ES-I3 (cell line): ENCODE data around the gene LIPE.

Experiments
- H3K36me3 ChIP-seq: 2 replicates; pipeline ENCODE4 v1.6.1; 2013; ENCODE audit warnings: mild to moderate bottlenecking, low read length, control low read depth, moderate library complexity; ENCODE audit not compliant: insufficient read depth
- H3K4me1 ChIP-seq: 2 replicates; pipeline ENCODE4 v1.6.1; 2013; ENCODE audit warnings: mild to moderate bottlenecking, control low read depth, low read length; ENCODE audit not compliant: insufficient read depth
- H3K9ac ChIP-seq: 2 replicates; pipeline ENCODE4 v1.6.1; 2013; ENCODE audit warnings: low read depth, mild to moderate bottlenecking, low read length, moderate library complexity
- H3K9me3 ChIP-seq: 2 replicates; pipeline ENCODE4 v1.6.1; 2013; ENCODE audit warnings: mild to moderate bottlenecking, low read length, moderate library complexity; ENCODE audit not compliant: control insufficient read depth, insufficient read depth

Gene LIPE

GRCh38 chr19:42353341-42354015 lies 73.7 kb downstream of the LIPE start:
- Histone ChIP-seq H3K36me3 (no peaks in the 10 kb centered on the region), H3K9me3 (no peaks in the 10 kb centered on the region), H3K4me1 (no peaks in the 10 kb centered on the region), H3K9ac (no peak overlapping the region)

DNA sequence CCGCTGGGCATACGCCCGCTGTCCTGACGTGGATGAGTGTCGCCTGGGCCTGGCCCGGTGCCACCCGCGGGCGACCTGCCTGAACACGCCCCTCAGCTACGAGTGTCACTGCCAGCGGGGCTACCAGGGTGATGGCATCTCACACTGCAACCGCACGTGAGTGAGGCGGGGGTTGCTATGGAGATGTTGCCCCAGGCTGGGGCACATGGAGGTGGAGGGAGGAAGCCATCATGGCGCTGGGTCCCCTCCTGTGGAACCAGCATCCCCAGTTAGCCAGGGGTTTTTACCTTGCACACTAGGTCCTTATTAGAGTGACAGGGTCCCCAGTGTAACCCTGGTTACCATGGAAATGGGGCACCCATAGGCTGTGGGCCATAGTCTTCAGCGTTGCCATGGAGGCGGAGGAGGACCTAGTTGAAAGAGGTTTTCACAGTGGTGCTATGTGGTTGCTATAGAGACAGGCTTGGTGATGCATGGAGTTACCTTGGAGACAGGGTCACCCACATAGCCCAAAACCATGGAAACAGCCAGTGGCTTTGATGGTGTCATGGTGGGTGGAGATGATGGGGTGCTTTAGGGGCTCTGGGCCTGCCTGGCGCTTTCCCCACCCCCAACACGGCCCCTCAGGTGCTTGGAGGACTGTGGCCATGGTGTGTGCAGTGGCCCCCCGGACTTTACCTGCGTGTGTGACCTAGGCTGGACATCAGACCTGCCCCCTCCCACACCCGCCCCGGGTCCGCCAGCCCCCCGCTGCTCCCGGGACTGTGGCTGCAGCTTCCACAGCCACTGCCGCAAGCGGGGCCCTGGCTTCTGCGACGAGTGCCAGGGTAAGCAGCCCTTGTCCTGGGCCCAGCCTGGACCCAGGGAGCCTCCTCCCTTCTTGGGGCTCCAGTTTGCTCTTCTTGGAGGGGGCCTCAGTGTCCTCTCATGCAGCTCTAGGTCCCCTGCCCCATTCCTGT lies 74.6 kb downstream of the LIPE start:
- H3K36me3 ChIP-seq: no peaks in the 10 kb centered on the region
- H3K9me3 ChIP-seq: no peaks in the 10 kb centered on the region
- no peaks in the 10 kb centered on the region for H3K4me1 ChIP-seq
- H3K9ac ChIP-seq: no peak overlapping the region
